GM23338 (cell line): ENCODE measurements around the gene KCNB1. TPM values are rescaled to one million over a fixed set of nuclear protein-coding genes. Genes with fewer than 3 reads are reported as not detected.

Experiments used
- ATAC-seq: fragments of 200-7000 bp; cut with Tn5 transposase; 3 replicates; pipeline ENCODE4 v1.9.1; 2020
- DNase-seq: peaks from one replicate; pipeline ENCODE4 v3.0.0-alpha.2; 2015; ENCODE audit warnings: low spot score
- H2AFZ ChIP-seq: fragments of 200-600 bp; sonication (generic); 2 replicates; pipeline ENCODE4 v1.8.0; 2016; ENCODE audit warnings: antibody characterized with exemption, mild to moderate bottlenecking, moderate library complexity
- H3F3A ChIP-seq: fragments of 200-600 bp; sonication (generic); replicated peaks from 2 replicates; pipeline ENCODE4 v1.8.0; 2017; ENCODE audit warnings: antibody characterized with exemption, mixed run types, low read depth
- H3K27ac ChIP-seq: fragments of 200-600 bp; sonication (generic); 2 replicates; pipeline ENCODE4 v1.6.1; 2016; ENCODE audit warnings: low read depth
- H3K27me3 ChIP-seq: fragments of 200-600 bp; sonication (generic); 2 replicates; pipeline ENCODE4 v1.8.0; 2016; ENCODE audit warnings: mild to moderate bottlenecking, mixed run types, moderate library complexity; ENCODE audit not compliant: insufficient read depth
- H3K36me3 ChIP-seq: fragments of 200-600 bp; sonication (generic); 2 replicates; pipeline ENCODE4 v1.8.0; 2016; ENCODE audit warnings: mild to moderate bottlenecking; ENCODE audit not compliant: insufficient read depth
- H3K4me1 ChIP-seq: fragments of 200-600 bp; sonication (generic); 2 replicates; pipeline ENCODE4 v1.8.0; 2016; ENCODE audit warnings: mild to moderate bottlenecking, moderate library complexity; ENCODE audit not compliant: insufficient read depth
- H3K4me2 ChIP-seq: fragments of 200-600 bp; sonication (generic); 2 replicates; pipeline ENCODE4 v1.7.1; 2017; ENCODE audit warnings: mixed run types
- H3K4me3 ChIP-seq: fragments of 200-600 bp; sonication (generic); 2 replicates; pipeline ENCODE4 v1.6.1; 2016; ENCODE audit warnings: mixed run types
- H3K79me2 ChIP-seq: fragments of 200-600 bp; sonication (generic); replicated peaks from 2 replicates; pipeline ENCODE4 v1.8.0; 2017; ENCODE audit warnings: mild to moderate bottlenecking; ENCODE audit not compliant: insufficient read depth
- H3K9me2 ChIP-seq: fragments of 200-600 bp; sonication (generic); 2 replicates; pipeline ENCODE4 v1.8.0; 2017; ENCODE audit not compliant: insufficient read depth
- H4K20me1 ChIP-seq: fragments of 200-600 bp; sonication (generic); replicated peaks from 2 replicates; pipeline ENCODE4 v1.8.0; 2017; ENCODE audit warnings: mild to moderate bottlenecking; ENCODE audit not compliant: insufficient read depth
- H3K27ac Mint-ChIP-seq: 2 replicates; pipeline ENCODE4 v1.8.0; 2020; ENCODE audit warnings: inconsistent platforms, mild to moderate bottlenecking, moderate library complexity, mixed read lengths
- H3K27me3 Mint-ChIP-seq: 3 replicates; pipeline ENCODE4 v1.8.0; 2022; ENCODE audit warnings: low read depth, mild to moderate bottlenecking, moderate library complexity, mixed read lengths, inconsistent platforms; ENCODE audit not compliant: insufficient read depth, poor library complexity
- H3K36me3 Mint-ChIP-seq: 3 replicates; pipeline ENCODE4 v1.8.0; 2021; ENCODE audit warnings: low read depth, mild to moderate bottlenecking, inconsistent platforms, moderate library complexity, mixed read lengths
- H3K4me1 Mint-ChIP-seq: 3 replicates; pipeline ENCODE4 v1.8.0; 2020; ENCODE audit warnings: mild to moderate bottlenecking, inconsistent platforms, mixed read lengths
- H3K4me3 Mint-ChIP-seq: 3 replicates; pipeline ENCODE4 v1.8.0; 2021; ENCODE audit warnings: moderate library complexity, mild to moderate bottlenecking, inconsistent platforms, mixed read lengths
- H3K9me3 Mint-ChIP-seq: 3 replicates; pipeline ENCODE4 v1.8.0; 2020; ENCODE audit warnings: moderate library complexity, mild to moderate bottlenecking, inconsistent platforms, mixed read lengths
- CREB1 ChIP-seq: fragments of 250-450 bp; sonication (Bioruptor Pico); IDR thresholded peaks from 2 replicates; pipeline ENCODE4 v1.5.0; 2020; ENCODE audit warnings: low read depth, mild to moderate bottlenecking, moderate library complexity
- ETS1 ChIP-seq: IDR thresholded peaks from 2 replicates; pipeline ENCODE4 v1.6.1; 2016; ENCODE audit warnings: antibody characterized with exemption
- EZH2phosphoT487 ChIP-seq: fragments of 200-600 bp; sonication (generic); IDR thresholded peaks from one replicate; pipeline ENCODE4 v1.8.1; 2018; ENCODE audit warnings: antibody characterized with exemption; ENCODE audit not compliant: unreplicated experiment
- NANOG ChIP-seq: IDR thresholded peaks from 2 replicates; pipeline ENCODE4 v1.6.1; 2016; ENCODE audit warnings: antibody characterized with exemption, borderline replicate concordance
- POLR2AphosphoS5 ChIP-seq: IDR thresholded peaks from 2 replicates; pipeline ENCODE4 v1.6.1; 2016; ENCODE audit warnings: antibody characterized with exemption, low read depth
- ZNF114 ChIP-seq: fragments of 250-450 bp; sonication (Bioruptor Pico); IDR thresholded peaks from 2 replicates; pipeline ENCODE4 v1.5.0; 2020; ENCODE audit warnings: mild to moderate bottlenecking, moderate library complexity
- ZNF331 ChIP-seq: fragments of 250-450 bp; sonication (Bioruptor Pico); IDR thresholded peaks from 2 replicates; pipeline ENCODE4 v1.5.0; 2020; ENCODE audit warnings: low read depth, mild to moderate bottlenecking, moderate library complexity
- ZNF462 ChIP-seq: fragments of 250-450 bp; sonication (Bioruptor Pico); IDR thresholded peaks from 2 replicates; pipeline ENCODE4 v1.5.0; 2020; ENCODE audit warnings: mild to moderate bottlenecking, moderate library complexity
- polyA plus RNA-seq: library from polyadenylated mRNA; unstranded; fragments of >200 nt; fragmentation: Nextera tagmentation; extraction: Ambion mirVana; gene quantifications from 2 replicates; pipeline ENCODE4 v1.2.1, GENCODE V29; 2016
- total RNA-seq: library from RNA; depleted of rRNA; stranded (reverse); fragments of >200 nt; shearing (Covaris generic); gene quantifications from 2 replicates; pipeline ENCODE4 v1.2.3, GENCODE V29; 2014
- TF ChIP-seq, protein P1 (sequence below): IDR thresholded peaks from one replicate; pipeline ENCODE4 v1.6.1; 2018; ENCODE audit warnings: antibody characterized with exemption; ENCODE audit not compliant: unreplicated experiment

Gene KCNB1
- total and polyA plus RNA-seq, 2 experiments from 2014 or later, result 0.28 to 0.29 TPM

GRCh38 chr20:49398401-49399144 lies 83.9 kb downstream of the KCNB1 start (continued):
- TF ChIP-seq ZNF462 (CRISPR knock-in tag) (no peak), ZNF114 (no peak), NANOG (no peak)
- TF ChIP-seq, protein P1, sequence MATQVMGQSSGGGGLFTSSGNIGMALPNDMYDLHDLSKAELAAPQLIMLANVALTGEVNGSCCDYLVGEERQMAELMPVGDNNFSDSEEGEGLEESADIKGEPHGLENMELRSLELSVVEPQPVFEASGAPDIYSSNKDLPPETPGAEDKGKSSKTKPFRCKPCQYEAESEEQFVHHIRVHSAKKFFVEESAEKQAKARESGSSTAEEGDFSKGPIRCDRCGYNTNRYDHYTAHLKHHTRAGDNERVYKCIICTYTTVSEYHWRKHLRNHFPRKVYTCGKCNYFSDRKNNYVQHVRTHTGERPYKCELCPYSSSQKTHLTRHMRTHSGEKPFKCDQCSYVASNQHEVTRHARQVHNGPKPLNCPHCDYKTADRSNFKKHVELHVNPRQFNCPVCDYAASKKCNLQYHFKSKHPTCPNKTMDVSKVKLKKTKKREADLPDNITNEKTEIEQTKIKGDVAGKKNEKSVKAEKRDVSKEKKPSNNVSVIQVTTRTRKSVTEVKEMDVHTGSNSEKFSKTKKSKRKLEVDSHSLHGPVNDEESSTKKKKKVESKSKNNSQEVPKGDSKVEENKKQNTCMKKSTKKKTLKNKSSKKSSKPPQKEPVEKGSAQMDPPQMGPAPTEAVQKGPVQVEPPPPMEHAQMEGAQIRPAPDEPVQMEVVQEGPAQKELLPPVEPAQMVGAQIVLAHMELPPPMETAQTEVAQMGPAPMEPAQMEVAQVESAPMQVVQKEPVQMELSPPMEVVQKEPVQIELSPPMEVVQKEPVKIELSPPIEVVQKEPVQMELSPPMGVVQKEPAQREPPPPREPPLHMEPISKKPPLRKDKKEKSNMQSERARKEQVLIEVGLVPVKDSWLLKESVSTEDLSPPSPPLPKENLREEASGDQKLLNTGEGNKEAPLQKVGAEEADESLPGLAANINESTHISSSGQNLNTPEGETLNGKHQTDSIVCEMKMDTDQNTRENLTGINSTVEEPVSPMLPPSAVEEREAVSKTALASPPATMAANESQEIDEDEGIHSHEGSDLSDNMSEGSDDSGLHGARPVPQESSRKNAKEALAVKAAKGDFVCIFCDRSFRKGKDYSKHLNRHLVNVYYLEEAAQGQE, result no peak

DNA sequence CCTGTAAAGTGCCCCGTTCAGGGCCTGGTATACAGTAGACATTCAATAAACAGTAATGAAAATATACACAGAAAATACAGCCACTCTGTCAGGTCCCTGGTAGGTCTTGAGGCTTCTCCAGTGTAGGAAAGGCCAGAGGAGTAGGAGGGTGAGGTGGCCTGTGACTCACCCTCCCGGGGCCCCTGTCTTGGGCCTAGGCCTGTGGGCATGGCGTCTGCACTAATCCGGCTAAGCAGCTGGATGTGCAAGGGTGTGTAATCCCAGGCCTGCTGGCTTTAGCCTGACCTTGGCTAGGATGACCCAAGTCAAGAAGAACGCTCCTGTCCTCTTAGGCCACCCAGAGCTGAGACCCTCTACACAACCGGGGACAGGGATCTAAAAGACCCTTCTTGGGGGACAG lies 84.9 kb downstream of the KCNB1 start:
- Histone ChIP-seq H3K4me1 (no peaks in the 10 kb centered on the region), H3K36me3 (no peaks in the 10 kb centered on the region), H3K9me2 (peaks cover 7% of the 10 kb centered on the region; the same call in 1 of the 2 replicates), H3K27me3 (no peaks in the 10 kb centered on the region), H3K27ac (no peak overlapping the region), H4K20me1 (no peaks in the 10 kb centered on the region), H3K4me3 (no peak overlapping the region), H2AFZ (no peak overlapping the region), H3F3A (no peaks in the 10 kb centered on the region), H3K79me2 (no peaks in the 10 kb centered on the region), H3K4me2 (no peak overlapping the region)
- no peak overlapping the region for H3K27ac Mint-ChIP-seq
- no peak for DNase-seq
- no peaks in the 10 kb centered on the region; the same call in 2 of the 3 replicates for H3K4me1 Mint-ChIP-seq
- no peak overlapping the region for H3K4me3 Mint-ChIP-seq
- H3K9me3 Mint-ChIP-seq, result peaks cover 7% of the 10 kb centered on the region
- H3K27me3 Mint-ChIP-seq, result peaks cover 5% of the 10 kb centered on the region
- peaks cover 6% of the 10 kb centered on the region; the same call in 2 of the 3 replicates for H3K36me3 Mint-ChIP-seq
- ATAC-seq, result no peak
- TF ChIP-seq ZNF331 (CRISPR knock-in tag) (no peak), CREB1 (CRISPR knock-in tag) (no peak), POLR2AphosphoS5 (no peak), ETS1 (no peak), EZH2phosphoT487 (no peak)
- TF ChIP-seq, protein P1, result no peak
